ENCODE results near the gene STAC2. TPM values are rescaled to one million over a fixed set of nuclear protein-coding genes. Genes with fewer than 3 reads are reported as not detected.
A peak's percentile ranks its signal among the peaks of the same experiment; 100 is the strongest.

Gene STAC2
- total and polyA plus RNA-seq, 5 experiments from 2014 or later, result 0.07 to 0.27 (median 0.23) TPM; not detected in 2

- peaks cover 3 to 17% (median 7%) of the 10 kb centered on the region in 5 donors for H3K27me3 Mint-ChIP-seq
- peak overlapping the region in 9 of 10 donors; percentile 17 to 93 (median 62) for H3K4me3 Mint-ChIP-seq
- DNase-seq, result no peak
- H3K9me3 Mint-ChIP-seq, result no peaks in the 10 kb centered on the region
- peaks cover 12 to 34% (median 25%) of the 10 kb centered on the region in 4 donors for H3K4me1 Mint-ChIP-seq
- no peaks in the 10 kb centered on the region for H3K36me3 Mint-ChIP-seq
- ATAC-seq, result no peak
- POLR2A ChIA-PET, result interaction anchor here (0.6 to 3.9 kb wide), 4 partner anchors 33 to 298 kb away, joined by 3 to 23 read pairs (median 4); partner anchors contain the start of gene RPL19
- H3K27ac Mint-ChIP-seq, result peak overlapping the region in 1 of 10 donors; percentile 28
Observed at GRCh38 chr17:39166437-39167335, 59.1 kb downstream of the STAC2 start.

- POLR2A ChIA-PET, result interaction anchor here (1.0 to 3.9 kb wide), 5 partner anchors 12 to 297 kb away, joined by 3 to 29 read pairs (median 4); partner anchors contain the start of gene RPL19
- Mint-ChIP-seq H3K4me3 (peak within 1 kb of the TSS; percentile 87 to 97 (median 95)), H3K27ac (peak within 1 kb of the TSS in 8 of 10 donors; percentile 17 to 82 (median 48)), H3K27me3 (peaks cover 3 to 17% (median 7%) of the 10 kb centered on the region in 5 donors), H3K36me3 (no peaks in the 10 kb centered on the region), H3K4me1 (peaks cover 12 to 34% (median 25%) of the 10 kb centered on the region in 4 donors), H3K9me3 (no peaks in the 10 kb centered on the region)
- DNase-seq (no peak), ATAC-seq (no peak)
Observed at GRCh38 chr17:39165841-39166349, 59.9 kb downstream of the STAC2 start, which contains the start of gene ARL5C. ARL5C (minus strand) TSS chr17:39166161; CDS start chr17:39165760, 401 bp downstream.

GRCh38 chr17:39165178-39165840 is 60.4 kb downstream of the STAC2 start:
- H3K27ac Mint-ChIP-seq, result peak overlapping the region in 8 of 10 donors; percentile 17 to 82 (median 48)
- DNase-seq, result no peak
- H3K4me3 Mint-ChIP-seq, result peak overlapping the region; percentile 87 to 97 (median 95)
- peak; percentile 36 to 56 for ATAC-seq
- no peaks in the 10 kb centered on the region for H3K36me3 Mint-ChIP-seq
- no peaks in the 10 kb centered on the region for H3K9me3 Mint-ChIP-seq
- peaks cover 12 to 34% (median 23%) of the 10 kb centered on the region in 4 donors for H3K4me1 Mint-ChIP-seq
- POLR2A ChIA-PET, result interaction anchor here (0.6 to 3.9 kb wide), 10 partner anchors 8 to 312 kb away, joined by 3 to 29 read pairs (median 3); partner anchors contain the start of genes RPL19 and RPL23
- H3K27me3 Mint-ChIP-seq, result peaks cover 3 to 17% (median 7%) of the 10 kb centered on the region in 5 donors

GRCh38 chr17:39164675-39165143 is 61.0 kb downstream of the STAC2 start:
- peaks cover 12 to 34% (median 23%) of the 10 kb centered on the region in 4 donors for H3K4me1 Mint-ChIP-seq
- POLR2A ChIA-PET, result interaction anchor here (0.6 to 3.9 kb wide), 11 partner anchors 9 to 311 kb away, joined by 3 to 29 read pairs (median 3); partner anchors contain the start of genes RPL19 and RPL23
- peaks cover 3 to 17% (median 7%) of the 10 kb centered on the region in 5 donors for H3K27me3 Mint-ChIP-seq
- H3K4me3 Mint-ChIP-seq, result peak overlapping the region; percentile 87 to 97 (median 95)
- no peaks in the 10 kb centered on the region for H3K9me3 Mint-ChIP-seq
- ATAC-seq (peak; percentile 92 to 95), DNase-seq (peak; percentile 56 to 87 (median 72))
- H3K27ac Mint-ChIP-seq, result peak overlapping the region in 9 of 10 donors; percentile 17 to 82 (median 63)
- no peaks in the 10 kb centered on the region for H3K36me3 Mint-ChIP-seq

- no peak for ATAC-seq
- POLR2A ChIA-PET, result interaction anchor here (0.9 kb wide), 1 partner anchor 9 kb away, joined by 3 read pairs; no protein-coding TSS in a partner anchor
- peaks cover 2 to 11% (median 6%) of the 10 kb centered on the region in 5 donors for H3K27me3 Mint-ChIP-seq
- peaks cover 6 to 22% (median 13%) of the 10 kb centered on the region in 4 donors for H3K4me1 Mint-ChIP-seq
- H3K4me3 Mint-ChIP-seq, result peak overlapping the region in 1 of 10 donors; percentile 6
- no peak overlapping the region for H3K27ac Mint-ChIP-seq
- H3K36me3 Mint-ChIP-seq, result no peaks in the 10 kb centered on the region
- DNase-seq, result no peak
- no peaks in the 10 kb centered on the region for H3K9me3 Mint-ChIP-seq
Observed at GRCh38 chr17:39161962-39162361, 63.8 kb downstream of the STAC2 start.

Other genes starting within 250 kb of the STAC2 start
- gene PLXDC1, start 74.3 kb downstream of the STAC2 start, total RNA-seq, result 10 to 100 TPM; 34.4 to 37.3 TPM
- gene PLXDC1, start 74.3 kb downstream of the STAC2 start, polyA plus RNA-seq, result 10 to 100 TPM; 14.0 to 23.6 (median 15.9) TPM
- gene ARL5C, start 59.8 kb downstream of the STAC2 start, total RNA-seq, result not detected
- not detected for gene ARL5C, start 59.8 kb downstream of the STAC2 start, polyA plus RNA-seq
- 10 to 100 TPM; 11.8 to 12.0 TPM for gene CACNB1, start 28.3 kb downstream of the STAC2 start, total RNA-seq
- under 1 TPM in 2 of 3 donors, not detected in 1; 0.75 to 0.82 TPM for gene CACNB1, start 28.3 kb downstream of the STAC2 start, polyA plus RNA-seq
- 1,000 to 10,000 TPM; 3,521 to 3,522 TPM for gene RPL19, start 25.7 kb downstream of the STAC2 start, total RNA-seq
- 1,000 to 10,000 TPM; 3,970 to 4,559 (median 4,444) TPM for gene RPL19, start 25.7 kb downstream of the STAC2 start, polyA plus RNA-seq
- 10 to 100 TPM; 33.4 to 34.3 TPM for gene FBXL20, start 175.7 kb upstream of the STAC2 start, total RNA-seq
- gene FBXL20, start 175.7 kb upstream of the STAC2 start, polyA plus RNA-seq, result 1 to 10 TPM; 2.6 to 3.4 (median 3.2) TPM
- 10 to 100 TPM; 59.2 to 62.8 TPM for gene MED1, start 225.3 kb upstream of the STAC2 start, total RNA-seq
- gene MED1, start 225.3 kb upstream of the STAC2 start, polyA plus RNA-seq, result 10 to 100 TPM; 16.8 to 26.9 (median 22.2) TPM
- gene CDK12, start 235.5 kb upstream of the STAC2 start, total RNA-seq, result 100 to 1,000 TPM; 113 to 114 TPM
- gene CDK12, start 235.5 kb upstream of the STAC2 start, polyA plus RNA-seq, result 1 to 10 TPM; 3.2 to 7.1 (median 5.5) TPM